Muscle layer of duodenum (tissue), 2 donors: ENCODE data around the gene DGCR2.
"Not testable (repeated sequence)": the region's sequence is repeated elsewhere in the genome, so short reads cannot be mapped to it uniquely, and the experiment has no call there.

Experiments
- H3K27ac ChIP-seq: one replicate; pipeline ENCODE4 v1.7.0; 2013; ENCODE audit warnings: mild to moderate bottlenecking, low read length
- H3K27me3 ChIP-seq: one replicate; pipeline ENCODE4 v1.7.0; 2013; ENCODE audit warnings: low read depth, mild to moderate bottlenecking, control low read depth, low read length
- H3K36me3 ChIP-seq, 2 donors: one replicate each; pipeline ENCODE4 v1.7.0; 2013; ENCODE audit warnings: low read length in 2 of 2, control low read depth in 1 of 2, mild to moderate bottlenecking in 1 of 2; ENCODE audit not compliant: insufficient read depth in 2 of 2, control insufficient read depth in 1 of 2
- H3K4me1 ChIP-seq, 2 donors: one replicate each; pipeline ENCODE4 v1.7.0; 2013; ENCODE audit warnings: low read length in 2 of 2, mild to moderate bottlenecking in 2 of 2, control low read depth in 1 of 2, moderate library complexity in 1 of 2; ENCODE audit not compliant: insufficient read depth in 2 of 2, control insufficient read depth in 1 of 2
- H3K4me3 ChIP-seq, 2 donors: one replicate each; pipeline ENCODE4 v1.7.0; 2013; ENCODE audit warnings: low read length in 2 of 2, low read depth in 1 of 2, mild to moderate bottlenecking in 1 of 2
- H3K9me3 ChIP-seq, 2 donors: one replicate each; pipeline ENCODE4 v1.7.0; 2013; ENCODE audit warnings: low read length in 2 of 2, control low read depth in 1 of 2, mild to moderate bottlenecking in 1 of 2; ENCODE audit not compliant: control insufficient read depth in 1 of 2
- donor health status: healthy.

The DGCR2 gene

DNA sequence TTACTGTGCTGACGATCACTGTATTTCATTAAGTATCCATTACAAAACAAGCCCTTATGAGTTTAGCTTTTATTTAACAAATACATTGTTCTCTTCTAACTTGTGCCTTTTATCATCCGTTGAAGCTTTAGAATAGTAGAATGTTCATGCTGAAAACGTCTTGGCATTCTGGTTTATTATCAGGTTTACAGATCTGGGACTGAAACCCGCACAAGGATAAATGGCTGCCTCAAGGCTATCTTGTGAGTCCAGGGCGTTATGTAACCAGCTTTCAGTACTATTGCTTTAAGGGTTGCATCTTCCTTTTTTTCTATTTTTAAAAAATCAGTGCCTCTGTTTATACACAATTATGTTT lies 119.6 kb downstream of the DGCR2 start:
- Histone ChIP-seq H3K9me3 (no peaks in the 10 kb centered on the region), H3K36me3 (no peaks in the 10 kb centered on the region), H3K4me1 (no peaks in the 10 kb centered on the region), H3K27ac (no peak overlapping the region), H3K4me3 (no peak overlapping the region), H3K27me3 (no peaks in the 10 kb centered on the region)

DNA sequence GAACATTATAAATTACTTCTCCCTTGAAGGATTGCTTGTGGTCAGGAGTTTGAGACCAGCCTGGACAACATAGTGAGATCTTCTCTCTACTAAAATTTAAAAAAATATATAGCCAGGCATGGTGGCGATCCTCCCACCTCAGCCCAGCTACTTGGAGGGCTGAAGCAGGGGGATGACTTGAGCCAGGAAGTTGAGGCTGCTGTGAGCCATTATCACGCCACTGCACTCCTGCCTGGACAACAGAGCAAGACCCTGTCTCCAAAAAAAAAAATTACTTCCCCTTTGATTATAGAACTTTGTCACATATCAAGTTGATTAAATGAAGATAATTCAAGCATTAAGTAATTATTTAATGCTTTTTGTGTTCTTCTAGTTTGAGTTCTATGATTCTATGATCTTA lies 121.0 kb downstream of the DGCR2 start:
- Histone ChIP-seq H3K36me3 (no peaks in the 10 kb centered on the region), H3K4me3 (no peak overlapping the region), H3K4me1 (no peaks in the 10 kb centered on the region), H3K27ac (no peak overlapping the region), H3K9me3 (no peaks in the 10 kb centered on the region), H3K27me3 (no peaks in the 10 kb centered on the region)

GRCh38 chr22:19000106-19000505 lies 122.1 kb downstream of the DGCR2 start:
- not testable (repeated sequence) for H3K4me1 ChIP-seq, H3K27ac ChIP-seq, H3K36me3 ChIP-seq, H3K9me3 ChIP-seq, H3K27me3 ChIP-seq, H3K4me3 ChIP-seq

DNA sequence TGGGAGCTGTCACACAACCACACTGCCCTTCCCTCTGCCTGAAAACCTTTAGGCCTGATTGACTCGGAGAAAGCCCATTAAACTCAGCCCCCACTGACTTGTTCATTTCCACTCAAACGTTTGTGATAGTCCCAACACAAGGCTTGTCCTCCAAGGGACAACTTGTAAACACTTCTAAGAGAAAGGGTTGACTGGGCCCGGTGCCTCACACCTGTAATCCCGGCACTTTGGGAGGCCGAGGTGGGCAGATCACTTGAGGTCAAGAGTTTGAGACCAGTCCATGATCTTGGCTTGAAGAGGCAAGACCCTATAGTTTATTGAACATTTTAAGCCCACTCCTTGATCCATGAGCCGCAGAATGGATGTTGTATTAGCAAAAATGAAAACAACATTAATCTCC lies 122.8 kb downstream of the DGCR2 start:
- Histone ChIP-seq H3K27me3 (no peaks in the 10 kb centered on the region), H3K4me1 (no peaks in the 10 kb centered on the region), H3K36me3 (no peaks in the 10 kb centered on the region), H3K27ac (no peak overlapping the region), H3K9me3 (no peaks in the 10 kb centered on the region), H3K4me3 (no peak overlapping the region)

GRCh38 chr22:18999008-18999407 lies 123.2 kb downstream of the DGCR2 start:
- no peaks in the 10 kb centered on the region for H3K4me1 ChIP-seq
- no peaks in the 10 kb centered on the region for H3K27me3 ChIP-seq
- H3K36me3 ChIP-seq = no peaks in the 10 kb centered on the region
- H3K27ac ChIP-seq = no peak overlapping the region
- no peaks in the 10 kb centered on the region for H3K9me3 ChIP-seq
- no peak overlapping the region for H3K4me3 ChIP-seq

DNA sequence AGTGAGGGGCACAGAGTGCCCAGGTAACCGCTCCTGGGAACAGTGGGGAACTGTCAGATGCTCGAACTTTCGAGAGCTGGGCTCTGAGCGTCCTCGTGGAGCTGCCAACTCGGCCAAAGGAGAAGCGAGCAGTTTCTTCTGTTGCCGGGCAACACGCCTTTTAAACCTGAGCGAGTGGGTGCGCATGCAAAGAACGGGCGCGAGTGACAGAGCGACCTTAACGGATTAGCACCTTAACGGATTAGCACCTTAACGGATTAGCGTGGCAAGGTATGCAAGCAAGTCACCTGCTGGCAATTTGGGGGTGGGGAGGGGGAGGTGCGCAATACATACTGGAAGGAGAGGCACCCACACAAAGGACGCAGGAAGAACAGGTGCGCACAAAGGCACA lies 124.3 kb downstream of the DGCR2 start:
- H3K4me3 ChIP-seq = no peak overlapping the region
- no peaks in the 10 kb centered on the region for H3K9me3 ChIP-seq
- H3K4me1 ChIP-seq = no peaks in the 10 kb centered on the region
- no peak overlapping the region for H3K27ac ChIP-seq
- no peaks in the 10 kb centered on the region for H3K36me3 ChIP-seq
- no peaks in the 10 kb centered on the region for H3K27me3 ChIP-seq

GRCh38 chr22:18997306-18997924 lies 124.8 kb downstream of the DGCR2 start:
- no peaks in the 10 kb centered on the region for H3K9me3 ChIP-seq
- no peaks in the 10 kb centered on the region for H3K27me3 ChIP-seq
- H3K4me3 ChIP-seq = no peak overlapping the region
- H3K27ac ChIP-seq = no peak overlapping the region
- H3K4me1 ChIP-seq = no peaks in the 10 kb centered on the region
- H3K36me3 ChIP-seq = no peaks in the 10 kb centered on the region

DNA sequence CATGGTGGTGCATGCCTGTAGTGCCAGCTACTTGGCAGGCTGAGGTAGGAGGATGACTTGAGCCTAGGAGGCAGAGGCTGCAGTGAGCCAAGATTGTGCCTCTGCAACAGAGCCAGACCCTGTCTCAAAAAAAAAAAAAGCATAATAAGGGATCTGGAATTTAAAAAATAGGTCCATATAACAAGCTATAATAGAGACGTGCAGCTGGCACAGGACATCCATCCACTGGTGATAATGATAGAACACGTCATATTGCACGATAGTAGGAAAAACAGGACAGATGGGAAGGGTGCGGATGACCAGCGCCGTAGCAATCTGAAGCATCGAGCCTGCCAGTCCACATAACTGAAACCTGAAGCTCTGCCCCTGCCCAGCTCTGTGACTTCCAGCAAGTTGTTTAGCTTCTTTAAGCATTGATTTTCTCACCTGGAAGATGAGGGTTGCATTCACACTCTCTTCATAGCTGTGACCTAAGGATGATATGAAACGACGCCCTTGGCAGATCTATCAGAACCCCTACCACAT lies 125.8 kb downstream of the DGCR2 start:
- Histone ChIP-seq H3K4me3 (no peak overlapping the region), H3K4me1 (no peaks in the 10 kb centered on the region), H3K36me3 (no peaks in the 10 kb centered on the region), H3K27me3 (no peaks in the 10 kb centered on the region), H3K27ac (no peak overlapping the region), H3K9me3 (no peaks in the 10 kb centered on the region)

GRCh38 chr22:18995327-18995711 lies 126.9 kb downstream of the DGCR2 start:
- H3K4me3 ChIP-seq = no peak overlapping the region
- H3K27ac ChIP-seq = no peak overlapping the region
- no peaks in the 10 kb centered on the region for H3K36me3 ChIP-seq
- H3K9me3 ChIP-seq = no peaks in the 10 kb centered on the region
- H3K4me1 ChIP-seq = no peaks in the 10 kb centered on the region
- H3K27me3 ChIP-seq = no peaks in the 10 kb centered on the region

DNA sequence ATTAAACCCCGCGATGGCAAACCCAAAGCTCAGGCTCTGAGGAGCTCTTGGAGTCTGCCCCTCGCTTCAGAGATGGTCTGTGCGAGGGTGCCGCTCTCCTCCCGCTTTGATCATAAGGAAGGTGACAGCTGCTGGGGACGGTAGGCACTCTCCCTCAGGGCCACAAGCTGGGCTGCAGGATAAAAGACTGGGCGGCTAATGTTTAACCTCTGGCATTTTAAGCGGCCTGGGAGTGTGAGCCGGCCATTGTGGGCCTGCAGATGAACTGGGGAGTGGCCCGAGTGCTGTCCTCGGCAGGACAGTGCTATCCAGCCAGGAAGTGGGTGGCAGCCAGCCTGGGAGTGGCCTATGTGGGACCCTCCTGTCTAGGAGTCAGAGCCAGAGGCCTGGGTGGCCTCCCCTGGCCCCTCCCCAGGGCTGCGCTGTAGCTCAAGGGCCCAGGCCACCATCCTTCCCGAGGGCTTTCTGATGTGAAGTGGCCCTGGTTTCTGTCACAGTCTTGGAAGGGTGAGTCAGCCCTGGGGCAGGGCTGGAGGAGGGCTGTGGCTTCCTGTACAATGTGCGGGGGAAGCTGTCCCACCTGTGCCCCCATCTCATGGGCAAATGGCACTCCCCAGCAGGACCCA lies 127.4 kb downstream of the DGCR2 start:
- Histone ChIP-seq H3K27ac (no peak overlapping the region), H3K27me3 (no peaks in the 10 kb centered on the region), H3K4me1 (no peaks in the 10 kb centered on the region), H3K9me3 (no peaks in the 10 kb centered on the region), H3K36me3 (no peaks in the 10 kb centered on the region), H3K4me3 (no peak overlapping the region)

- Histone ChIP-seq H3K9me3 (no peaks in the 10 kb centered on the region), H3K27ac (no peak overlapping the region), H3K4me1 (no peaks in the 10 kb centered on the region), H3K36me3 (no peaks in the 10 kb centered on the region), H3K27me3 (no peaks in the 10 kb centered on the region), H3K4me3 (no peak overlapping the region)
Observed at GRCh38 chr22:18994056-18994455, 128.2 kb downstream of the DGCR2 start.
